NCI-H2196 (cell line): ENCODE results near the gene MT1G.
"Not testable (repeated sequence)": the region's sequence is repeated elsewhere in the genome, so short reads cannot be mapped to it uniquely, and the experiment has no call there.

Source experiments
- DNase-seq: peaks from one replicate; lab custom pipeline; 2025; ENCODE audit not compliant: unreplicated experiment; lab: John Stamatoyannopoulos, UW

Gene MT1G

DNA sequence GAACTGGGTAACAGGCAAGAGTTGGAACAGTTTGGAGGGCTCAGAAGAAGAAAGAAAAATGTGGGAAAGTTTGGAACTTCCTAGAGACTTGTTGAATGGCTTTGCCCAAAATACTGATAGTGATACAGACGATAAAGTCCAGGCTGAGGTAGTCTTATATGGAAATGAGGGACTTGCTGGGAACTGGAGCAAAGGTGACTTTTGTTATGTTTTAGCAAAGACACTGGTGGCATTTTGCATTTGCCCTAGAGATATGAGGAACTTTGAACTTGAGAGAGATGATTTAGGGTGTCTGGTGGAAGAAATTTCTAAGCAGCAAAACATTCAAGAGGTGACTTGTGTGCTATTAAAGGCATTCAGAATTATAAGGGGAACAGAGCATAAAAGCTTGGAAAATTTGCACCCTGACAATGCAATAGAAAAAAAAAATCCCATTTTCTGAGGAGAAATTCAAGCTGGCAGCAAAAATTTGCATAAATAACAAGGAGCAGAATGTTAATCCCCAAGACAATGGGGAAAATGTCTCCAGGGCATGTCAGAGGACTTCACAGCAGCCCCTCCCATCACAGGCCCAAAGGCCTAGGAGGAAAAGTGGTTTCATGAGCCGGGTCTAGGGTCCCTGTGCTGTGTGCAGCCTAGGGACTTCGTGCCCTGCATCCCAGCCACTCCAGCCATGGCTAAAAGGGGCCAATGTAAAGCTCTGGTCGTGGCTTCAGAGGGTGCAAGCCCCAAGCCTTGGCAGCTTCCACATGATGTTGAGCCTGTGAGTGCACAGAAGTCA is 46.0 kb downstream of the MT1G start:
- DNase-seq = not testable (repeated sequence)

DNA sequence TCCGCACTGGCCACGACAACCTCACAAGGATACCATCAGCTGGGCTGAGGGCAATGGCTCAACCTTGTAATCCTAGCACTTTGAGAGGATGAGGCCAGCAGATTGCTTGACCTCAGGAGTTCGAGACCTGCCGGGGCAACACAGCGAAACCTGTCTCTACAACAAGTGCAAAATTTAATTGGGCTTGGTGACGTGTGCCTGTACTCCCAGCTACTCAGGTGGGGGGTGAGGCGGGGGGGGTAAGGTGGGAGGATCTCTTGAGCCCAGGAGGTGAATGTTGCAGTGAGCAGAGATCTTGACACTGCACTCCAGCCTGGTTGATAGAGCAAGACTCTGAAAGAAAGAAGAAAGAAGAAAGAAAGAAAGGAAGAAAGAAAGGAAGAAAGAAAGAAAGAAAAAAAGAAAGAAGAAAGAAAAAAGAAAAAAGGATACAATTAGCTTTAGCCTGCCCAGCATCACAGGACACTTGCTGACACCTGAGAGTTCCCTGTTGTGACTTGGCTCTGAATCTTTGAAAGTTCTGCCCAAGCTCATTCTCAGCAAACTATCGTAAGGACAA is 47.4 kb downstream of the MT1G start:
- no peak for DNase-seq

DNA sequence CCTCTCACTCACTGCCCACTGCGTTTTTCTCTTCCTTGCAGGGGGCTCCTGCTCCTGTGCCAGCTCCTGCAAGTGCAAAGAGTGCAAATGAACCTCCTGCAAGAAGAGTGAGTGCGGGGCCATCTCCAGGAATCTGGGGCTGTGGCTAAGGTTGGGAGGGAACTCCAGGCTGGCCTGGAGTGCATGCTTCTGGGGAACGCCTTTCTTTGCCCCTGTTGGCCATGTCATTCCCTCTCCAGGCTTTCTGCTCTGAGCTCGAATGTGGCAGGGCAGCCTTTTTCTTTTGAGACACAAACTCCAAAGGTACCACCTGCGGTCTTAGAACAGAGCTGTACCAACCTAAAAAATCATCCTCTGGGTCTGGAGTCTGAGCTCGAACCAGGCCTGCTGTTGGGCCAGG is 49.7 kb downstream of the MT1G start:
- DNase-seq = no peak

DNA sequence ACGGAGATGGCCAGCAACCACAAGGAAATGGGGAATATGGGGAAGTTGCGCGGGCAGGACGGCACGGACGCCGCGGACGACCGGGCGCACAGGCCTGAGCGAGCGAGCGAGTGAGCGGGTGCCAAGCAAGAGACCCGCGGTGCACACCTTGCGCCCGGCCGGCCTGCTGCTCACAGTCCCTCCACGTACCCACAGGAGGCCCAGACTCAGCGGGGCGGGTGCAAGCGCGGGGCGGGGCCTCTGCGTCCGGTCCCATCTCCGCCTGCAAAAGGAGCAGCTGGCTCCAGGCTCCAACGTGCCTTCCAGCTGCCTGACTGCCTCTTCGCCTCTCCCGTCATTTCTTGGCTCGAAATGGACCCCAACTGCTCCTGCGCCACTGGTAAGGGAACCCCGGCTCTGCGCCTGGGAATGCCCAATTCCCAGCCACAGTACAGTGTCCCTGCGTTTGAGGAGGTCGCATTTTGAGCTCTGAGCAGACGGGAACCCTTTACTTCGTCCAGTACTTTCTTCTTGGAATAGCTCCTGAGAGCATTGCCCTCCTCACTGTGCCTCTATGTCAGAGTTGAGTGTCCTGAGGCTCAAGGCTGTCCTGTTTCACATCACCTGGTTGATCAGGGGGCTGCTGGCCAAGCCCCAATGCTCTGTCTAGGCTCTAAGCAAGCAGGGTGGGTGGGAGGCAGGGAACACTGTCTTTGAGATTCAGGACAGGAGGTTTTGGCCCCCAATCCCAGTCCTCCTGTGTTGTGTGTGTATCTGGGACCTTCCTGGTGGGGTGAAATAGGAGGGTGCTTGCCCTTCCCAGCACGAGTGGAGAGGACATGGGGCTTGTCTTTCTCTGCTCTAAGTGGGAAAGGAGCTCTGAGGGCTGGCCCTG is 50.4 kb downstream of the MT1G start:
- DNase-seq = no peak
